ENCODE measurements around the gene MSRB1. TPM values are rescaled to one million over a fixed set of nuclear protein-coding genes. Genes with fewer than 3 reads are reported as not detected.
A peak's percentile ranks its signal among the peaks of the same experiment; 100 is the strongest.

MSRB1 gene
- total RNA-seq, 2 experiments from 2014 or later, result 12.0 to 12.5 TPM

GRCh38 chr16:1938316-1938715 lies 4.7 kb downstream of the MSRB1 start:
- Mint-ChIP-seq H3K9me3 (no peaks in the 10 kb centered on the region), H3K4me1 (peaks cover 2% of the 10 kb centered on the region), H3K4me3 (no peak overlapping the region), H3K27ac (no peak overlapping the region), H3K36me3 (no peaks in the 10 kb centered on the region), H3K27me3 (no peaks in the 10 kb centered on the region)
- ATAC-seq (ENCODE audit: low read depth) (no peak), DNase-seq (no peak)
- POLR2A ChIA-PET, result no interaction called here

GRCh38 chr16:1936945-1937479 lies 6.0 kb downstream of the MSRB1 start:
- ATAC-seq (ENCODE audit: low read depth), result no peak
- Mint-ChIP-seq H3K4me3 (no peak overlapping the region), H3K9me3 (no peaks in the 10 kb centered on the region), H3K4me1 (peaks cover 2% of the 10 kb centered on the region), H3K27me3 (no peaks in the 10 kb centered on the region), H3K27ac (no peak overlapping the region), H3K36me3 (no peaks in the 10 kb centered on the region)
- POLR2A ChIA-PET, result no interaction called here
- DNase-seq, result no peak

GRCh38 chr16:1933097-1933661 lies 9.8 kb downstream of the MSRB1 start:
- Mint-ChIP-seq H3K27ac (no peak overlapping the region), H3K4me1 (peaks cover 2% of the 10 kb centered on the region), H3K9me3 (no peaks in the 10 kb centered on the region), H3K36me3 (no peaks in the 10 kb centered on the region), H3K4me3 (no peak overlapping the region), H3K27me3 (peaks cover 3% of the 10 kb centered on the region)
- no peak for DNase-seq
- no peak for ATAC-seq (ENCODE audit: low read depth)
- POLR2A ChIA-PET, result interaction anchor here (0.5 kb wide), 1 partner anchor 470 kb away, joined by 3 read pairs; no protein-coding TSS in a partner anchor

- DNase-seq (no peak), ATAC-seq (ENCODE audit: low read depth) (no peak)
- Mint-ChIP-seq H3K4me3 (no peak overlapping the region), H3K4me1 (peaks cover 2% of the 10 kb centered on the region), H3K27ac (no peak overlapping the region), H3K9me3 (no peaks in the 10 kb centered on the region), H3K36me3 (no peaks in the 10 kb centered on the region), H3K27me3 (peaks cover 7% of the 10 kb centered on the region)
- POLR2A ChIA-PET, result no interaction called here
These were observed 10.7 kb downstream of the MSRB1 start for GRCh38 chr16:1932050-1933028.

- Mint-ChIP-seq H3K9me3 (no peaks in the 10 kb centered on the region), H3K4me1 (peaks cover 2% of the 10 kb centered on the region), H3K36me3 (no peaks in the 10 kb centered on the region), H3K4me3 (no peak overlapping the region), H3K27me3 (peaks cover 9% of the 10 kb centered on the region), H3K27ac (no peak overlapping the region)
- no peak for ATAC-seq (ENCODE audit: low read depth)
- DNase-seq, result no peak
- POLR2A ChIA-PET, result no interaction called here
These were observed 12.7 kb downstream of the MSRB1 start for GRCh38 chr16:1930338-1930720.

- H3K4me1 Mint-ChIP-seq, result peaks cover 2% of the 10 kb centered on the region
- DNase-seq (peak; percentile 99), ATAC-seq (ENCODE audit: low read depth) (peak; percentile 96)
- H3K27me3 Mint-ChIP-seq, result peaks cover 11% of the 10 kb centered on the region
- H3K4me3 Mint-ChIP-seq, result peak overlapping the region; percentile 56
- H3K36me3 Mint-ChIP-seq, result no peaks in the 10 kb centered on the region
- no peaks in the 10 kb centered on the region for H3K9me3 Mint-ChIP-seq
- POLR2A ChIA-PET, result interaction anchor here (0.9 to 1.1 kb wide), 3 partner anchors 13 to 147 kb away, joined by 3 to 10 read pairs (median 3); partner anchors contain the start of genes MSRB1, NUBP2, RPS2 and SPSB3
- no peak overlapping the region for H3K27ac Mint-ChIP-seq
These were observed 13.2 kb downstream of the MSRB1 start for GRCh38 chr16:1929578-1930337.

- Mint-ChIP-seq H3K9me3 (no peaks in the 10 kb centered on the region), H3K4me1 (peaks cover 2% of the 10 kb centered on the region), H3K4me3 (peak overlapping the region; percentile 80), H3K27me3 (peaks cover 13% of the 10 kb centered on the region), H3K27ac (peak overlapping the region; percentile 72), H3K36me3 (no peaks in the 10 kb centered on the region)
- DNase-seq (no peak), ATAC-seq (ENCODE audit: low read depth) (peak; percentile 21)
- POLR2A ChIA-PET, result interaction anchor here (0.6 to 1.1 kb wide), 5 partner anchors 14 to 147 kb away, joined by 3 to 10 read pairs (median 3); partner anchors contain the start of genes MSRB1, NTHL1, NUBP2 and RPS2
These were observed 13.9 kb downstream of the MSRB1 start for GRCh38 chr16:1929105-1929504.

- Mint-ChIP-seq H3K27me3 (peaks cover 35% of the 10 kb centered on the region), H3K4me1 (peaks cover 2% of the 10 kb centered on the region)
These were observed 16.7 kb downstream of the MSRB1 start for GRCh38 chr16:1926271-1926670.

GRCh38 chr16:1924095-1924494 lies 18.9 kb downstream of the MSRB1 start:
- H3K4me3 Mint-ChIP-seq, result no peak overlapping the region
- DNase-seq (no peak), ATAC-seq (ENCODE audit: low read depth) (no peak)
- H3K36me3 Mint-ChIP-seq, result no peaks in the 10 kb centered on the region
- POLR2A ChIA-PET, result interaction anchor here (1.8 kb wide), 1 partner anchor 142 kb away, joined by 6 read pairs; the partner anchor contains the start of genes NUBP2 and SPSB3
- H3K27ac Mint-ChIP-seq, result no peak overlapping the region
- peaks cover 46% of the 10 kb centered on the region for H3K27me3 Mint-ChIP-seq
- H3K9me3 Mint-ChIP-seq, result no peaks in the 10 kb centered on the region
- H3K4me1 Mint-ChIP-seq, result peaks cover 2% of the 10 kb centered on the region

More at GRCh38 chr16:1926271-1926670, 16.7 kb downstream of the MSRB1 start:
- DNase-seq (no peak), ATAC-seq (ENCODE audit: low read depth) (no peak)
- no peaks in the 10 kb centered on the region for H3K9me3 Mint-ChIP-seq
- POLR2A ChIA-PET, result no interaction called here
- H3K4me3 Mint-ChIP-seq, result no peak overlapping the region
- H3K27ac Mint-ChIP-seq, result no peak overlapping the region
- no peaks in the 10 kb centered on the region for H3K36me3 Mint-ChIP-seq

- no peaks in the 10 kb centered on the region for H3K9me3 Mint-ChIP-seq
- H3K4me3 Mint-ChIP-seq, result no peak overlapping the region
- peaks cover 1% of the 10 kb centered on the region for H3K4me1 Mint-ChIP-seq
- peaks cover 51% of the 10 kb centered on the region for H3K27me3 Mint-ChIP-seq
- H3K36me3 Mint-ChIP-seq, result no peaks in the 10 kb centered on the region
- ATAC-seq (ENCODE audit: low read depth) (no peak), DNase-seq (no peak)
- POLR2A ChIA-PET, result interaction anchor here (1.8 kb wide), 1 partner anchor 141 kb away, joined by 6 read pairs; the partner anchor contains the start of genes NUBP2 and SPSB3
- H3K27ac Mint-ChIP-seq, result no peak overlapping the region
These were observed 19.5 kb downstream of the MSRB1 start for GRCh38 chr16:1923299-1924034.

- ATAC-seq (ENCODE audit: low read depth) (no peak), DNase-seq (no peak)
- Mint-ChIP-seq H3K27ac (no peak overlapping the region), H3K4me1 (peaks cover 1% of the 10 kb centered on the region), H3K9me3 (no peaks in the 10 kb centered on the region), H3K4me3 (no peak overlapping the region), H3K27me3 (peaks cover 52% of the 10 kb centered on the region), H3K36me3 (no peaks in the 10 kb centered on the region)
- POLR2A ChIA-PET, result no interaction called here
These were observed 20.6 kb downstream of the MSRB1 start for GRCh38 chr16:1922357-1922756.

GRCh38 chr16:1920727-1921171 lies 22.2 kb downstream of the MSRB1 start:
- Mint-ChIP-seq H3K36me3 (no peaks in the 10 kb centered on the region), H3K4me3 (no peak overlapping the region), H3K9me3 (no peaks in the 10 kb centered on the region), H3K4me1 (peaks cover 1% of the 10 kb centered on the region), H3K27me3 (peaks cover 66% of the 10 kb centered on the region), H3K27ac (no peak overlapping the region)
- ATAC-seq (ENCODE audit: low read depth) (no peak), DNase-seq (no peak)
- POLR2A ChIA-PET, result no interaction called here
